ENCODE measurements around the gene RNF5. TPM values are rescaled to one million over a fixed set of nuclear protein-coding genes. Genes with fewer than 3 reads are reported as not detected.

The RNF5 gene
- total and polyA plus RNA-seq, 10 of the 15 experiments (the other 5 are each of a cell fraction or from before 2014, with no cell fraction given): 31.4 to 114 (median 62.8) TPM

GRCh38 chr6:32174416-32174815 lies 3.8 kb upstream of the RNF5 start:
- in situ Hi-C loops (cut with MboI): no loop called here
- Histone ChIP-seq H3K36me3 (ENCODE audit: control insufficient read depth in 2 of 2, insufficient read depth in 2 of 2, low read length in 1 of 2) (no peaks in the 10 kb centered on the region), H3K79me2 (ENCODE audit: control insufficient read depth, insufficient read depth, low read length) (peaks cover 21% of the 10 kb centered on the region), H3K27me3 (replicated peaks in 1 of 2; ENCODE audit: control insufficient read depth in 2 of 2, insufficient read depth in 2 of 2, low read length in 1 of 2) (no peaks in the 10 kb centered on the region), H2AFZ (ENCODE audit: control insufficient read depth, low read depth, low read length) (no peak overlapping the region), H3K9ac (ENCODE audit: control insufficient read depth, insufficient read depth, low read length) (no peak overlapping the region), H4K20me1 (ENCODE audit: control insufficient read depth, insufficient read depth) (no peaks in the 10 kb centered on the region), H3K9me3 (replicated peaks; ENCODE audit: control insufficient read depth, insufficient read depth, low read length) (no peaks in the 10 kb centered on the region), H3K27ac (ENCODE audit: control insufficient read depth, insufficient read depth) (no peak overlapping the region), H3K4me1 (ENCODE audit: control insufficient read depth, insufficient read depth, low read length) (peaks cover 10% of the 10 kb centered on the region), H3K4me3 (no peak overlapping the region), H3K4me2 (ENCODE audit: control insufficient read depth, insufficient read depth) (peak overlapping the region; percentile 68)
- FAIRE-seq (no peak), ATAC-seq (no peak), DNase-seq (ENCODE audit: low read depth, low spot score) (no peak)
- ChIA-PET POLR2A (interaction anchor here (1.5 kb wide), 1 partner anchor 46 kb away, joined by 6 read pairs; the partner anchor contains the start of gene ATF6B), CTCF (no interaction called here), RAD21 (ENCODE audit: unreplicated experiment) (no interaction called here), SMC1A (ENCODE audit: uncharacterized antibody, unreplicated experiment) (no interaction called here)
- 100% methylated on average over 1 of the region's 1 CpG for WGBS (ENCODE audit: insufficient coverage, insufficient replicate concordance, low lambda C conversion rate, missing lambda C conversion rate)
- no TSS peak for BruUV-seq (replicated peaks)
- intact Hi-C loops (cut with micrococcal nuclease; ENCODE audit: unreplicated experiment): no loop called here
- TF ChIP-seq NFIC (IDR thresholded peaks at IDR 0.05; ENCODE audit: low read depth, low read length) (no peak), RELB (IDR thresholded peaks at IDR 0.05; ENCODE audit: low read depth) (no peak), CBX3 (IDR thresholded peaks at IDR 0.05; ENCODE audit: borderline replicate concordance, low read depth) (no peak), REST (IDR thresholded peaks at IDR 0.05; ENCODE audit: low read depth, low read length) (no peak), ZNF592 (IDR thresholded peaks at IDR 0.05) (no peak), CEBPB (IDR thresholded peaks at IDR 0.05; ENCODE audit: borderline replicate concordance in 1 of 2, low read depth in 2 of 2, low read length in 2 of 2) (no peak), IRF3 (IDR thresholded peaks at IDR 0.05) (no peak), MYC (IDR thresholded peaks at IDR 0.05; ENCODE audit: insufficient read depth, insufficient read length, insufficient replicate concordance, low read length, severe bottlenecking) (no peak), LARP7 (IDR thresholded peaks at IDR 0.05) (no peak), PML (IDR thresholded peaks at IDR 0.05; ENCODE audit: low read length) (no peak), MXI1 (IDR thresholded peaks at IDR 0.05; ENCODE audit: low read depth, low read length) (no peak), EZH2 (IDR thresholded peaks at IDR 0.05; ENCODE audit: borderline replicate concordance, control insufficient read depth, low read depth, low read length) (no peak)

Measured in GM12878 (cell line).